ENCODE measurements around the gene EMID1.
"Not testable (repeated sequence)": the region's sequence is repeated elsewhere in the genome, so short reads cannot be mapped to it uniquely, and the experiment has no call there.

The EMID1 gene

GRCh38 chr22:29211466-29211865 is 5.8 kb downstream of the EMID1 start:
- DNase-seq: no peak

GRCh38 chr22:29212743-29213142 is 7.0 kb downstream of the EMID1 start:
- no peak for DNase-seq

GRCh38 chr22:29213493-29213892 is 7.8 kb downstream of the EMID1 start:
- no peak for DNase-seq

GRCh38 chr22:29214232-29214631 is 8.5 kb downstream of the EMID1 start:
- DNase-seq: no peak

- DNase-seq: no peak
Observed at GRCh38 chr22:29215012-29215860, 9.5 kb downstream of the EMID1 start.

- DNase-seq: no peak
Observed at GRCh38 chr22:29216011-29216872, 10.5 kb downstream of the EMID1 start.

- peak; percentile 66 for DNase-seq
Observed at GRCh38 chr22:29216873-29217666, 11.4 kb downstream of the EMID1 start.

GRCh38 chr22:29217827-29218757 is 12.4 kb downstream of the EMID1 start:
- no peak for DNase-seq

GRCh38 chr22:29218758-29219408 is 13.2 kb downstream of the EMID1 start:
- DNase-seq: no peak

GRCh38 chr22:29219409-29219782 is 13.7 kb downstream of the EMID1 start:
- not testable (repeated sequence) for DNase-seq

- DNase-seq: no peak
Observed at GRCh38 chr22:29219881-29220670, 14.4 kb downstream of the EMID1 start.

GRCh38 chr22:29224121-29224858 is 18.6 kb downstream of the EMID1 start:
- DNase-seq: no peak

- no peak for DNase-seq
Observed at GRCh38 chr22:29224859-29225410, 19.2 kb downstream of the EMID1 start.

GRCh38 chr22:29225422-29226090 is 19.9 kb downstream of the EMID1 start:
- peak; percentile 74 for DNase-seq

GRCh38 chr22:29226351-29226981 is 20.8 kb downstream of the EMID1 start:
- DNase-seq: no peak

GRCh38 chr22:29230972-29231875 is 25.5 kb downstream of the EMID1 start:
- no peak for DNase-seq
